ENCODE results near the gene MCM10.
"Not testable (repeated sequence)": the region's sequence is repeated elsewhere in the genome, so short reads cannot be mapped to it uniquely, and the experiment has no call there.

The MCM10 gene

GRCh38 chr10:13238271-13239077, 77.1 kb downstream of the MCM10 start:
- no peak overlapping the region for H3K4me3 ChIP-seq (ENCODE audit: low read length)
- DNase-seq (ENCODE audit: low read depth) = no peak
- no peak for TF ChIP-seq CTCF (conservative IDR thresholded peaks at IDR 0.05; ENCODE audit: low read depth, low read length)

DNA sequence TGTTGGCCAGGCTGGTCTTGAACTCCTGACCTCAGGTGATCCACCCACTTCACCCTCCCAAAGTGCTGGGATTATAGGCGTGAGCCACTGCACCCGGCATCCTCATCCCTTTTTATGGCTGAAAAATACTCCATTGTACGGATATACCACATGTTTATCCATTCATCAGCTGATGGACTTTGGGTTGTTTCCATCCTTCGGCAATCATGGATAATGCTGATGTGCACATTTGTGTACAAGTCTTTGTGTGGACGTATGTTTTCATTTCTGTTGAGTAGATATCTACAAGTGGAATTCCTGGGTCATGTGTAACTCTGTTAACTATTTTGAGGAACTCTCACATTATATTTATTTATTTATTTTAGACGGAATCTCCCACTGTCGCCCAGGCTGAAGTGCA, 78.6 kb downstream of the MCM10 start:
- H3K4me3 ChIP-seq (ENCODE audit: low read length) = no peak overlapping the region
- no peak for TF ChIP-seq CTCF (conservative IDR thresholded peaks at IDR 0.05; ENCODE audit: low read depth, low read length)
- DNase-seq (ENCODE audit: low read depth) = no peak

GRCh38 chr10:13241613-13242012, 80.3 kb downstream of the MCM10 start:
- no peak for DNase-seq (ENCODE audit: low read depth)
- TF ChIP-seq CTCF (conservative IDR thresholded peaks at IDR 0.05; ENCODE audit: low read depth, low read length) = no peak
- H3K4me3 ChIP-seq (ENCODE audit: low read length) = no peak overlapping the region

DNA sequence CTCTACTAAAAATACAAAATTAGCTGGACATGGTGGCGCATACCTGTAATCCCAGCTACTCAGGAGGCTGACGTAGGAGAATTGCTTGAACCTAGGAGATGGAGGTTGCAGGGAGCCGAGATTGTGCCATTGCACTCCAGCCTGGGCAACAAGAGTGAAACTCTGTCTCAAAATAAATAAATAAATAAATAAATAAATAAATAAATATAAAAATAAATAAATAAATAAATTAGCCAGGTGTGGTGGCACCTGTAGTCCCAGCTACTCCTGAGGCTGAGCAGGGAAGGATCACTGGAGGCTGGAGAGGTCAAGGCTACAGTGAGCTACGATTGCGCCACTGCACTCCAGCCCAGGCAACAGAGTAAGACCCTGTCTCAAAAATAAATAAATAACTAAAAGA, 80.9 kb downstream of the MCM10 start:
- H3K4me3 ChIP-seq (ENCODE audit: low read length) = not testable (repeated sequence)

GRCh38 chr10:13247246-13247645, 85.9 kb downstream of the MCM10 start:
- no peak overlapping the region for H3K4me3 ChIP-seq (ENCODE audit: low read length)
- no peak for TF ChIP-seq CTCF (conservative IDR thresholded peaks at IDR 0.05; ENCODE audit: low read depth, low read length)
- DNase-seq (ENCODE audit: low read depth) = no peak

More for the DNA sequence above, 80.9 kb downstream of the MCM10 start:
- not testable (repeated sequence) for DNase-seq (ENCODE audit: low read depth)

DNA sequence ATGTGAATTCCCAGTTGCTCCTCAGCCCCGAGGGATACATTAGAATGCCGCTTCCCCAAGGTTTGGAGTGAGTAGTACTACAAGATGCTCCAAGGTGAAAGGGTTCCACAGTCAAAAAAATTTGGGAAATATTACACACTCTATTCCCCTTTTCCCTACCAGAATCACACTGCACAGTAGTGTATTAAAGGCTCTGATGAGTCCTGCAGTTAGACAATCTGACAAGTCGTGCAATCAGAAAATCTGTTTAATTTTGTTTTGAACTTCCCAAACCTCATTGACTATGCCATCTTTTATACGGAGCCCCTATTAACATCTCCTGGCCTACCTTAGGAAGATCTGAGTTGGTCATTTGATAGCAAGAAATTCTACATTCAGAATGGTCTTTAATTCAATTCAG, 86.4 kb downstream of the MCM10 start:
- no peak for DNase-seq (ENCODE audit: low read depth)
- no peak for TF ChIP-seq CTCF (conservative IDR thresholded peaks at IDR 0.05; ENCODE audit: low read depth, low read length)
- no peak overlapping the region for H3K4me3 ChIP-seq (ENCODE audit: low read length)

DNA sequence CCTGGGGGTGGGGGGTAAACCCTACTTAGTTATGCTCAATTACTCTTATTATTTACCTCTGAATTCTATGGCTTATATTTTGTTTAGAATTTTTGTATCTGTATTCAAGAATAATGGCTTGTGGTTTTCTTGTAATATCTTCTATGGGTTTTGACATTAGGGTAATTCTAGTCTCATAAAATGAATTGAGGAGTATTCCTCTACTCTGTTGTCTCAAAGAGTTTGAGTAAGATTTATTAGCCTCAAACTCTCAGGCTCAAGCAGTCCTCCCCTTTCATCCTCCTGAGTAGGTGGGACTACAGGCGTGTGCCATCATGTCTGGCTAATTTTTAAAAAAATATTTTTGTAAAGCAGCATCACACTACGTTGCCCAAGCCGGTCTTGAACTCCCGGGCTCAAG, 92.4 kb downstream of the MCM10 start:
- no peak for DNase-seq (ENCODE audit: low read depth)
- no peak for TF ChIP-seq CTCF (conservative IDR thresholded peaks at IDR 0.05; ENCODE audit: low read depth, low read length)
- no peak overlapping the region for H3K4me3 ChIP-seq (ENCODE audit: low read length)
